ENCODE measurements around the gene KIF1C. TPM values are rescaled to one million over a fixed set of nuclear protein-coding genes. Genes with fewer than 3 reads are reported as not detected.

Gene KIF1C
- total RNA-seq, 6 experiments from 2014 or later, result 59.8 to 112 (median 99.3) TPM

DNA sequence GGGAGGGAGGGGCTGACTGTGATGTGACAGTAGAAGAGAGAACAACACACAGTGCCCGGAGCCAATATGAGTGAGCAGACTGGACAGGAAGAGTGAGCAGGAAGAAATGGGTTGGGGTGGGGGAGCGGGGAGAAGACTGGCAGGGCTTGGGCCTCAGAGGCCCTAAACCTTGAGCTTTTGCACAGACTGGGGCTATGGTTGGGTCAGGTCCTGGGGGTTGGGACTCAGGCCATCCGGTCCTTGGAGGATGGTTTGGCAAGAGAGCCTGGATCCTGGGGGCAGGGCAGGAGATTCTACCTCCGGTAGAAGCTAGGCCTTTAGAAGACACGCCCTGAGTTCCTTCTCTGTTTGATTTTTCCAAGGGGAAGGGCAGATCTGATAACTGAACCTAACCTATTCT, 11.3 kb upstream of the KIF1C start:
- DNase-seq, result no peak
- Histone ChIP-seq H3K27me3 (no peaks in the 10 kb centered on the region), H3K36me3 (peaks cover 0 to 9% (median 1%) of the 10 kb centered on the region in 4 donors), H3K4me3 (peak overlapping the region; percentile 65 to 98 (median 84)), H3K9me3 (no peaks in the 10 kb centered on the region), H3K27ac (peak overlapping the region; percentile 85 to 89 (median 87)), H3K4me1 (peaks cover 0 to 17% (median 2%) of the 10 kb centered on the region in 4 donors)
- TF ChIP-seq, protein P1, sequence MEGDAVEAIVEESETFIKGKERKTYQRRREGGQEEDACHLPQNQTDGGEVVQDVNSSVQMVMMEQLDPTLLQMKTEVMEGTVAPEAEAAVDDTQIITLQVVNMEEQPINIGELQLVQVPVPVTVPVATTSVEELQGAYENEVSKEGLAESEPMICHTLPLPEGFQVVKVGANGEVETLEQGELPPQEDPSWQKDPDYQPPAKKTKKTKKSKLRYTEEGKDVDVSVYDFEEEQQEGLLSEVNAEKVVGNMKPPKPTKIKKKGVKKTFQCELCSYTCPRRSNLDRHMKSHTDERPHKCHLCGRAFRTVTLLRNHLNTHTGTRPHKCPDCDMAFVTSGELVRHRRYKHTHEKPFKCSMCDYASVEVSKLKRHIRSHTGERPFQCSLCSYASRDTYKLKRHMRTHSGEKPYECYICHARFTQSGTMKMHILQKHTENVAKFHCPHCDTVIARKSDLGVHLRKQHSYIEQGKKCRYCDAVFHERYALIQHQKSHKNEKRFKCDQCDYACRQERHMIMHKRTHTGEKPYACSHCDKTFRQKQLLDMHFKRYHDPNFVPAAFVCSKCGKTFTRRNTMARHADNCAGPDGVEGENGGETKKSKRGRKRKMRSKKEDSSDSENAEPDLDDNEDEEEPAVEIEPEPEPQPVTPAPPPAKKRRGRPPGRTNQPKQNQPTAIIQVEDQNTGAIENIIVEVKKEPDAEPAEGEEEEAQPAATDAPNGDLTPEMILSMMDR (IDR thresholded peaks at IDR 0.05), result no peak
- TF ChIP-seq POLR2A (IDR thresholded peaks at IDR 0.05), result no peak
- WGBS (ENCODE audit: insufficient coverage, low coverage, low lambda C conversion rate, missing lambda C conversion rate), result 10% methylated on average over 3 of the region's 5 CpGs
- ATAC-seq, result peak in 3 of 4 donors; percentile 1 to 7 (median 2)
- intact Hi-C loops (cut with DNase I), result loop anchor here in 1 of 2 donors (10.0 kb wide), 1 partner anchor 78 kb away; no protein-coding TSS in a partner anchor

DNA sequence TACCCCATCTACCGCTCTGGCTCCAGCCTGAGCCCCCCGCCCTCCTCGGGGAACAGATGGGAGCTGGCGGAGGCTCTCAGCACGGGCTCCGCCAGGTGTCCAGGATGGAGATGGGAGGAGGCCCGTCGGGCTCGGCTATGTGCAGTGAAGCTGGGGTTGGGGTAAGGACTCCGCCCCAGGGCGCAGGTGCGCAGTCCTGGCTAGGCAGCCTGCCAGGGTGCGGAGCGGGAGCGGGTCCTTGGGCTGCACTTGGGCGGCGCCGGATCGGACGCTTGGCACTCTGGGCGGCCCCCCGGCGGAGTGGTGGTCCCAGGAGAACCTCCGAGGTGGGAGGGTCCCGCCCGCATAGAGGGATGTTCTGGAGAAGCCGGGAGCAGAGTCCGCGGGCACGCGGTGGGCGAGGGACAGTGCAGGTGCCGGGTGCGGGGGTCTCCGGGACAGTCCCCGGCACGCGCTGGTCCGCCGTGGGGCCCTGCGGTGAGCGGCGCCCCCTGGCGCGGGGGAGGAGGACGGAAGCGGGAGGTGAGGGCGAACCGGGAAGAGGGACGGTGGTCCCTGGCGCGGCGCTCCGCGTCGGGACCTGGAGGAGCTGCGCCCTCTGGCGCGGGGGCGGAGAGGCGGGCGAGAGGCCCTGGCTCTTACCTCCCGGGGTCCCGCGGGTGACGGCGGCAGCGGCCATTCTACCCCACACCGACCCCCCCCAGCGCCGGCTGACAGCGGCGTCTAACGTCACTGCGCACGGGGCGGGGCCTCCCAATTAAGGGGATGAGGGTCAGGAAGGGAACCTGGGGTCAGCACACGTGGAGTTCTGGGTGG, 10.6 kb upstream of the KIF1C start, which contains the start of gene CAMTA2:
CAMTA2 (minus strand) TSS at position 725 of the 816 bp plus-strand sequence. CDS start 1,453 bp downstream, outside the sequence.
- WGBS (ENCODE audit: insufficient coverage, low coverage, low lambda C conversion rate, missing lambda C conversion rate), result 2% methylated on average over 10 of the region's 78 CpGs
- H3K36me3 ChIP-seq, result peaks cover 0 to 9% (median 1%) of the 10 kb centered on the region in 4 donors
- peak within 1 kb of the TSS; percentile 65 to 98 (median 84) for H3K4me3 ChIP-seq
- H3K4me1 ChIP-seq, result peaks cover 0 to 17% (median 2%) of the 10 kb centered on the region in 4 donors
- intact Hi-C loops (cut with DNase I), result loop anchor here in 1 of 2 donors (10.0 kb wide), 1 partner anchor 78 kb away; no protein-coding TSS in a partner anchor
- H3K27me3 ChIP-seq, result no peaks in the 10 kb centered on the region
- no peaks in the 10 kb centered on the region for H3K9me3 ChIP-seq
- ATAC-seq (peak; percentile 88 to 92 (median 92)), DNase-seq (peak; percentile 90 to 92 (median 91))
- peak within 1 kb of the TSS; percentile 85 to 89 (median 87) for H3K27ac ChIP-seq
- peak; percentile 67 for TF ChIP-seq POLR2A (IDR thresholded peaks at IDR 0.05)
- TF ChIP-seq, protein P1 (IDR thresholded peaks at IDR 0.05), result peak; percentile 72 to 85 (median 77)

DNA sequence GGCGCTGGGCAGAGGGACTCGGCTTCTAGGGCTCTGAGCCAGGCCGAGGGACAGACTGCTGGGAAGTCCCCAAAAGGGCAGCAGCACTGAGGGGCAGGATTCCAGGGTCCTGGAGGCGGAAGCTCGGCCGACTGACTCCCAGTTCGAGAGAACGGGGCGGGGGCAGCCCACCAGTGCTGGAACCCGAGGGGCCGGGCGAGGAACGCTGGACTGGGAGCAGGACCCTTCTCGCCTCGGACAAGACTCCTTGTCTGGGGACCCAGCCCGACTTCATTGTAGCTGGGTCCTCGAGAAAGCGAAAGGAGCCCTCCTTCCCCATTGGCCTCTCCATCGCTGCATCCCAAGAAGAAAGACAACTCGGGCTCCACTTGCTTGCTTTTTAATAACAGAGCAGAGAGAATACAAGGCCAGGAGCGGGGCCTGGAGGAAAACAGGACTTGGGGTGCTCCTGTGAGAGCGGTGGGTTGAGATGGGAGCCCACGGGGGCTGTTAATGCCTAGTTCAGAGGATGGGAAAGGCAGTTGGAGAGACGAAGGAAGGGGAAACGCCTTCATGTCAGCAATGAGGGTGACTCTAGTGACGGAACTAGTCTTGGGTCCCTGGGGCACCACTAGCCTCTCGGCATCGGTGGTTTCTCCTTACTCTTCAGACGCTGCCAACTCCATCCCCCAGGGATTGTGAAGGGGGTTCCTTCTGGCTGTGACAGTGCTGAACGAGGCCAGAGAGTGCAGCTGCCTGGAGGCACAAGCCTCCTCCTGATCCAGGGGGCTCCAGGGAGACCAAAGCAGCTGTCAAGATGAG, 9.8 kb upstream of the KIF1C start:
- intact Hi-C loops (cut with DNase I), result loop anchor here in 1 of 2 donors (10.0 kb wide), 1 partner anchor 77 kb away; no protein-coding TSS in a partner anchor
- H3K27me3 ChIP-seq, result no peaks in the 10 kb centered on the region
- TF ChIP-seq, protein P1 (IDR thresholded peaks at IDR 0.05), result no peak
- peak; percentile 39 for TF ChIP-seq POLR2A (IDR thresholded peaks at IDR 0.05)
- H3K9me3 ChIP-seq, result no peaks in the 10 kb centered on the region
- peak overlapping the region; percentile 85 to 89 (median 87) for H3K27ac ChIP-seq
- peaks cover 0 to 17% (median 2%) of the 10 kb centered on the region in 4 donors for H3K4me1 ChIP-seq
- ATAC-seq, result peak in 1 of 4 donors; percentile 8
- H3K4me3 ChIP-seq, result peak overlapping the region; percentile 65 to 98 (median 84)
- H3K36me3 ChIP-seq, result peaks cover 0 to 2% (median under 1%) of the 10 kb centered on the region in 4 donors
- whole genome bisulfite sequencing (ENCODE audit: insufficient coverage, low coverage, low lambda C conversion rate, missing lambda C conversion rate), result 18% methylated on average over 16 of the region's 30 CpGs
- DNase-seq, result no peak

DNA sequence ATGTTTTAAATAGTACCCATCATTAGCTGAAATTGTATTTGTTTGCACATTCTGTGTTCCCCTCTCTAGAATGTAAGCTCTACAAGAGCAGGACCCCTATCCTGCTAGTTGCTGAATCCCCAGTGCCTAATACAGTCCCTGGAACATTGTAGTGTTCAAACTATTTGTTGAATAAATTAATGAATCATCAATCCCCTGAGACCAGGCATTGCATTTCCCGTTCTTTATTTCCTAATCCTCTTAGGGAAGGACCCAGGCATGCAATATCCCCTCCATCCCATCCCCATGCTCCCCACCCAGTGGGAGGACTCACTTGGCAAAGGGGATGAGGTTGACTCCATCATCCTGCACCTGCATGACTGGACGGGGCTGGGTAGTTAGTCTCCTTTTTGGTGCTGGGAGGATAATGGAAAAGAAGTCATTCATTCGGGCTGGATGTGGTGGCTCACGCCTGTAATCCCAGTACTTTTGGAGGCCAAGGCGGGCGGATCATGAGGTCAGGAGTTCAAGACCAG, 3.6 kb upstream of the KIF1C start:
- intact Hi-C loops (cut with DNase I), result no loop called here
- TF ChIP-seq, protein P1 (IDR thresholded peaks at IDR 0.05), result no peak
- TF ChIP-seq POLR2A (IDR thresholded peaks at IDR 0.05), result no peak
- ATAC-seq, result no peak
- Histone ChIP-seq H3K4me3 (no peak overlapping the region), H3K27me3 (no peaks in the 10 kb centered on the region), H3K27ac (no peak overlapping the region), H3K4me1 (no peaks in the 10 kb centered on the region), H3K36me3 (no peaks in the 10 kb centered on the region), H3K9me3 (no peaks in the 10 kb centered on the region)
- WGBS (ENCODE audit: insufficient coverage, low coverage, low lambda C conversion rate, missing lambda C conversion rate), result 89% methylated on average over 6 of the region's 6 CpGs
- DNase-seq, result no peak

Data from right lobe of liver (tissue), 6 donors.